Mucosa of descending colon (tissue), 3 donors: ENCODE data around the gene PRKAG1. TPM values are rescaled to one million over a fixed set of nuclear protein-coding genes. Genes with fewer than 3 reads are reported as not detected.

ENCODE experiments used
- ATAC-seq: fragments of 200-7000 bp; cut with Tn5 transposase; one replicate; pipeline ENCODE4 v1.9.1; 2020; ENCODE audit warnings: mild to moderate bottlenecking, moderate library complexity
- DNase-seq, 3 donors: peaks; one replicate each; pipeline ENCODE4 v3.0.0-alpha.2; 2020
- H3K36me3 ChIP-seq: fragments of 200-600 bp; one replicate; pipeline ENCODE4 v1.8.0; 2021; ENCODE audit warnings: low read depth, mild to moderate bottlenecking
- H3K4me1 ChIP-seq: fragments of 200-600 bp; one replicate; pipeline ENCODE4 v1.8.0; 2021; ENCODE audit warnings: low read depth, mild to moderate bottlenecking
- H3K4me3 ChIP-seq: fragments of 200-600 bp; one replicate; pipeline ENCODE4 v1.8.0; 2021; ENCODE audit warnings: mild to moderate bottlenecking
- H3K9me3 ChIP-seq: fragments of 200-600 bp; one replicate; pipeline ENCODE4 v1.8.0; 2021; ENCODE audit warnings: mild to moderate bottlenecking
- CTCF ChIP-seq: fragments of 200-600 bp; IDR thresholded peaks from one replicate; pipeline ENCODE4 v1.8.0; 2022; ENCODE audit warnings: antibody characterized with exemption, mild to moderate bottlenecking
- intact Hi-C, 2 donors: fragments of 100-400 bp; cut with DNase I in 1 of 2; cut with micrococcal nuclease in 1 of 2; formaldehyde crosslinking; loops; one replicate each; pipeline versions ENCODE4 v1.11.0 to v1.11.1; 2022; cut with DNase I, micrococcal nuclease
- total RNA-seq, 3 donors: library from RNA; stranded (reverse); fragmentation: NEBNext Ultra II Directional in 2 of 3; extraction: Animal tissue kit (Norgen Biotek cat#: 25700) in 2 of 3; gene quantifications; one replicate each; pipeline versions ENCODE4 v1.2.1 to v1.2.4, GENCODE V29; 2021 to 2023
- donor health status: DM: no; HTN: no; CAD: no; lungs with moderate emphysema.
- donor health status: DM: no; HTN: no; CAD: no.
- donor health status: DM: no; HTN: yes; CAD: no.

Gene PRKAG1
- total RNA-seq, 3 donors from 2014 or later = 51.5 to 60.1 (median 52.2) TPM

- ATAC-seq = no peak
- DNase-seq = no peak
- intact Hi-C loops = no loop called here
- Histone ChIP-seq H3K4me3 (no peak overlapping the region), H3K9me3 (no peaks in the 10 kb centered on the region), H3K4me1 (peaks cover 31% of the 10 kb centered on the region), H3K36me3 (no peaks in the 10 kb centered on the region)
- TF ChIP-seq CTCF = no peak
These were observed 46.2 kb downstream of the PRKAG1 start for GRCh38 chr12:48972213-48972951.

- no peaks in the 10 kb centered on the region for H3K9me3 ChIP-seq
- no peak for TF ChIP-seq CTCF
- H3K4me3 ChIP-seq = no peak overlapping the region
- peaks cover 31% of the 10 kb centered on the region for H3K4me1 ChIP-seq
- no peak for DNase-seq
- intact Hi-C loops = no loop called here
- no peak for ATAC-seq
- no peaks in the 10 kb centered on the region for H3K36me3 ChIP-seq
These were observed 47.8 kb downstream of the PRKAG1 start for GRCh38 chr12:48970702-48971334.

GRCh38 chr12:48969833-48970701 is 48.5 kb downstream of the PRKAG1 start:
- H3K9me3 ChIP-seq = no peaks in the 10 kb centered on the region
- H3K4me3 ChIP-seq = no peak overlapping the region
- no peaks in the 10 kb centered on the region for H3K36me3 ChIP-seq
- H3K4me1 ChIP-seq = peaks cover 31% of the 10 kb centered on the region
- peak; percentile 65 for ATAC-seq
- no peak for TF ChIP-seq CTCF
- DNase-seq = peak in 2 of 3 donors; percentile 51 to 59
- intact Hi-C loops = no loop called here

GRCh38 chr12:48969160-48969771 is 49.3 kb downstream of the PRKAG1 start:
- intact Hi-C loops = no loop called here
- ATAC-seq (no peak), DNase-seq (no peak)
- Histone ChIP-seq H3K4me3 (no peak overlapping the region), H3K9me3 (no peaks in the 10 kb centered on the region), H3K36me3 (no peaks in the 10 kb centered on the region), H3K4me1 (peaks cover 31% of the 10 kb centered on the region)
- TF ChIP-seq CTCF = no peak

- no peaks in the 10 kb centered on the region for H3K36me3 ChIP-seq
- DNase-seq (no peak), ATAC-seq (no peak)
- no peak for TF ChIP-seq CTCF
- intact Hi-C loops = no loop called here
- peaks cover 29% of the 10 kb centered on the region for H3K4me1 ChIP-seq
- no peaks in the 10 kb centered on the region for H3K9me3 ChIP-seq
- no peak overlapping the region for H3K4me3 ChIP-seq
These were observed 50.1 kb downstream of the PRKAG1 start for GRCh38 chr12:48968467-48968866.
